GM18861 (cell line): ENCODE measurements around the gene ZNF648.
"Not testable (repeated sequence)": the region's sequence is repeated elsewhere in the genome, so short reads cannot be mapped to it uniquely, and the experiment has no call there.

Experiments used
- ATAC-seq: cut with Tn5 transposase; IDR thresholded peaks from one replicate; pipeline ENCODE4 v1.9.1; 2021; ENCODE audit not compliant: unreplicated experiment

Gene ZNF648

GRCh38 chr1:182029379-182030331 lies 31.9 kb downstream of the ZNF648 start:
- ATAC-seq: peak; percentile 83

GRCh38 chr1:182029002-182029378 lies 32.5 kb downstream of the ZNF648 start:
- ATAC-seq: peak; percentile 1

- ATAC-seq: no peak
These were observed 46.2 kb downstream of the ZNF648 start for GRCh38 chr1:182015360-182015759.

GRCh38 chr1:182010800-182011370 lies 50.6 kb downstream of the ZNF648 start:
- not testable (repeated sequence) for ATAC-seq

- not testable (repeated sequence) for ATAC-seq
These were observed 56.1 kb downstream of the ZNF648 start for GRCh38 chr1:182005398-182005797.

GRCh38 chr1:182004601-182005000 lies 56.9 kb downstream of the ZNF648 start:
- ATAC-seq: no peak
